Mesothelial cell of epicardium (in vitro differentiated cells): ENCODE data around the gene MUC6. TPM values are rescaled to one million over a fixed set of nuclear protein-coding genes. Genes with fewer than 3 reads are reported as not detected.

Experiments
- DNase-seq, 2 experiments: peaks; one replicate each; pipeline ENCODE4 v3.0.0; 2021; ENCODE audit warnings: low spot score in 2 of 2; ENCODE audit not compliant: unreplicated experiment in 2 of 2
- H3K27ac Mint-ChIP-seq: 2 replicates; pipeline ENCODE4 v1.8.0; 2021; ENCODE audit warnings: mixed read lengths
- H3K27me3 Mint-ChIP-seq: 2 replicates; pipeline ENCODE4 v1.8.0; 2021; ENCODE audit warnings: low read depth, mixed read lengths
- H3K36me3 Mint-ChIP-seq: 2 replicates; pipeline ENCODE4 v1.8.0; 2021; ENCODE audit warnings: mixed read lengths
- H3K4me1 Mint-ChIP-seq: 2 replicates; pipeline ENCODE4 v1.8.0; 2021; ENCODE audit warnings: mixed read lengths
- H3K4me3 Mint-ChIP-seq: 2 replicates; pipeline ENCODE4 v1.8.0; 2021; ENCODE audit warnings: mild to moderate bottlenecking, moderate library complexity, mixed read lengths
- H3K9me3 Mint-ChIP-seq: 2 replicates; pipeline ENCODE4 v1.8.0; 2021; ENCODE audit warnings: mixed read lengths
- total RNA-seq: library from RNA; stranded (reverse); gene quantifications from 3 replicates; pipeline ENCODE4 v1.2.1, GENCODE V29; 2021
- TF ChIP-seq, protein P1 (sequence below): fragments of 200-600 bp; sonication (generic); IDR thresholded peaks from one replicate; pipeline ENCODE4 v1.5.0; 2021; ENCODE audit warnings: antibody characterized with exemption; ENCODE audit not compliant: unreplicated experiment

MUC6 gene
- total RNA-seq, 1 donor from 2014 or later = not detected

DNA sequence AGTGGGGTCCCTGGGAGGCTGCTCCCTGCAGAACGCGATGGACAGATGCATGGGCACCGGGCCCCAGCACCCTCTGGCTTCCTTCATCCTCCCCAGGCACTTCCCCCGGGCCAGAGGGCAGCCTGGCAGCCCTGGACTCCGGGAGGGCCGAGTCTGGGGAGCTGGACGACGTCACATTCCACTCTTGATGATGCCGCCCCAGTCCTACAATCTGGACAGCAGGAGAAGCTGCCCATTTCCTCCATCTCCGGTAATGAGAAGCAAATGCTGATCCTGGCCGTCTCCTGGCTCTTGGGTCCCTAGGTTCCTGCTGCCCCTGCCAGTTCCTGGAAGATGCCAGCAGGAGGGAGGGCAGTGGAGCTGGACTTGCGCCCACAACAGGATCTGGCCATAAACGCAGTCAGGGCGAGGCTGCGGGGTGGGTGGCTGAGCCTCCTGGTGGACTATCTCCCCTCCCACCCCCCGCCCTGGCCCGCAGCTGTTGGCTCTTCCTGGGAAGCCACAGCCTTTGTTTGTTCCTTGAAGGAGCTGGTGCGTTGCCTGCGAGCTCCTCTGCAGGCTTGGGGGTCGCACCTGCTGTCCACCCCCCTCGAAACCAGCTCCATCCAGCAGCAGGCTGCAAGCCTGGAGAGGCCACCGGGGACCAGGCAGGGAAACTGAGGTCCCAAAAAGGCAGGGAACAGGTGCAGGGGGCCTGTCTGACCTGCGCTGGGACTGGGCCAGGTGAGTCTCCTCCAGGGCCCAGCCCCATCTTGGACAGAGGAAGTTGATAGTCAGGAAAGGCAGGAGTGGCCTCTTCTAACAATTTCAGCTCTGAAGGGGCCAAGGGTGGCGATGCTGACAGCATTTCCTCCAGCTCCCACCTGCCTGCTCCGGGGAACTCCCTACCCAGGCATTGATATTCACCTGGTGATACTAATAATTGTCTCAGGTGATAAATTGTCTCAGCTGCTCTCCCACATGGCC, 17.9 kb upstream of the MUC6 start:
- Mint-ChIP-seq H3K4me3 (no peak overlapping the region), H3K27ac (no peak overlapping the region), H3K36me3 (no peaks in the 10 kb centered on the region), H3K27me3 (peaks cover 17% of the 10 kb centered on the region), H3K9me3 (no peaks in the 10 kb centered on the region), H3K4me1 (peaks cover 3% of the 10 kb centered on the region)
- TF ChIP-seq, protein P1, sequence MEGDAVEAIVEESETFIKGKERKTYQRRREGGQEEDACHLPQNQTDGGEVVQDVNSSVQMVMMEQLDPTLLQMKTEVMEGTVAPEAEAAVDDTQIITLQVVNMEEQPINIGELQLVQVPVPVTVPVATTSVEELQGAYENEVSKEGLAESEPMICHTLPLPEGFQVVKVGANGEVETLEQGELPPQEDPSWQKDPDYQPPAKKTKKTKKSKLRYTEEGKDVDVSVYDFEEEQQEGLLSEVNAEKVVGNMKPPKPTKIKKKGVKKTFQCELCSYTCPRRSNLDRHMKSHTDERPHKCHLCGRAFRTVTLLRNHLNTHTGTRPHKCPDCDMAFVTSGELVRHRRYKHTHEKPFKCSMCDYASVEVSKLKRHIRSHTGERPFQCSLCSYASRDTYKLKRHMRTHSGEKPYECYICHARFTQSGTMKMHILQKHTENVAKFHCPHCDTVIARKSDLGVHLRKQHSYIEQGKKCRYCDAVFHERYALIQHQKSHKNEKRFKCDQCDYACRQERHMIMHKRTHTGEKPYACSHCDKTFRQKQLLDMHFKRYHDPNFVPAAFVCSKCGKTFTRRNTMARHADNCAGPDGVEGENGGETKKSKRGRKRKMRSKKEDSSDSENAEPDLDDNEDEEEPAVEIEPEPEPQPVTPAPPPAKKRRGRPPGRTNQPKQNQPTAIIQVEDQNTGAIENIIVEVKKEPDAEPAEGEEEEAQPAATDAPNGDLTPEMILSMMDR = no peak
- peak in 1 of 2 experiments; percentile 31 for DNase-seq

- Mint-ChIP-seq H3K27me3 (peaks cover 14% of the 10 kb centered on the region), H3K27ac (no peak overlapping the region), H3K36me3 (no peaks in the 10 kb centered on the region), H3K9me3 (no peaks in the 10 kb centered on the region), H3K4me1 (peaks cover 3% of the 10 kb centered on the region), H3K4me3 (no peak overlapping the region)
- TF ChIP-seq, protein P1 = no peak
- DNase-seq = no peak
These were observed 16.8 kb upstream of the MUC6 start for GRCh38 chr11:1053121-1053901.

- DNase-seq = peak in 1 of 2 experiments; percentile 17
- Mint-ChIP-seq H3K36me3 (no peaks in the 10 kb centered on the region), H3K4me3 (no peak overlapping the region), H3K9me3 (no peaks in the 10 kb centered on the region), H3K4me1 (peaks cover 3% of the 10 kb centered on the region), H3K27me3 (peaks cover 13% of the 10 kb centered on the region), H3K27ac (no peak overlapping the region)
- TF ChIP-seq, protein P1 = no peak
These were observed 15.9 kb upstream of the MUC6 start for GRCh38 chr11:1052133-1053011.

- peaks cover 13% of the 10 kb centered on the region for H3K27me3 Mint-ChIP-seq
- peaks cover 3% of the 10 kb centered on the region for H3K4me1 Mint-ChIP-seq
- H3K36me3 Mint-ChIP-seq = no peaks in the 10 kb centered on the region
- DNase-seq = no peak
- H3K27ac Mint-ChIP-seq = no peak overlapping the region
- H3K4me3 Mint-ChIP-seq = no peak overlapping the region
- TF ChIP-seq, protein P1 = no peak
- H3K9me3 Mint-ChIP-seq = no peaks in the 10 kb centered on the region
These were observed 15.0 kb upstream of the MUC6 start for GRCh38 chr11:1051356-1052132.
